Mucosa of descending colon (tissue), 3 donors: ENCODE data around the gene ZFAND2A. TPM values are rescaled to one million over a fixed set of nuclear protein-coding genes. Genes with fewer than 3 reads are reported as not detected.

ENCODE experiments used
- ATAC-seq: fragments of 200-7000 bp; cut with Tn5 transposase; one replicate; pipeline ENCODE4 v1.9.1; 2020; ENCODE audit warnings: mild to moderate bottlenecking, moderate library complexity
- DNase-seq, 3 donors: peaks; one replicate each; pipeline ENCODE4 v3.0.0-alpha.2; 2020
- H3K36me3 ChIP-seq: fragments of 200-600 bp; one replicate; pipeline ENCODE4 v1.8.0; 2021; ENCODE audit warnings: low read depth, mild to moderate bottlenecking
- H3K4me1 ChIP-seq: fragments of 200-600 bp; one replicate; pipeline ENCODE4 v1.8.0; 2021; ENCODE audit warnings: low read depth, mild to moderate bottlenecking
- H3K4me3 ChIP-seq: fragments of 200-600 bp; one replicate; pipeline ENCODE4 v1.8.0; 2021; ENCODE audit warnings: mild to moderate bottlenecking
- H3K9me3 ChIP-seq: fragments of 200-600 bp; one replicate; pipeline ENCODE4 v1.8.0; 2021; ENCODE audit warnings: mild to moderate bottlenecking
- intact Hi-C, 2 donors: fragments of 100-400 bp; cut with DNase I in 1 of 2; cut with micrococcal nuclease in 1 of 2; formaldehyde crosslinking; loops; one replicate each; pipeline versions ENCODE4 v1.11.0 to v1.11.1; 2022; cut with DNase I, micrococcal nuclease
- total RNA-seq, 3 donors: library from RNA; stranded (reverse); fragmentation: NEBNext Ultra II Directional in 2 of 3; extraction: Animal tissue kit (Norgen Biotek cat#: 25700) in 2 of 3; gene quantifications; one replicate each; pipeline versions ENCODE4 v1.2.1 to v1.2.4, GENCODE V29; 2021 to 2023
- TF ChIP-seq, protein P1 (sequence below): fragments of 200-600 bp; IDR thresholded peaks from one replicate; pipeline ENCODE4 v1.8.0; 2022; ENCODE audit warnings: antibody characterized with exemption, mild to moderate bottlenecking
- donor health status: DM: no; HTN: no; CAD: no; lungs with moderate emphysema.
- donor health status: DM: no; HTN: no; CAD: no.
- donor health status: DM: no; HTN: yes; CAD: no.

ZFAND2A gene
- total RNA-seq, 3 donors from 2014 or later, result 39.3 to 49.9 (median 45.3) TPM

DNA sequence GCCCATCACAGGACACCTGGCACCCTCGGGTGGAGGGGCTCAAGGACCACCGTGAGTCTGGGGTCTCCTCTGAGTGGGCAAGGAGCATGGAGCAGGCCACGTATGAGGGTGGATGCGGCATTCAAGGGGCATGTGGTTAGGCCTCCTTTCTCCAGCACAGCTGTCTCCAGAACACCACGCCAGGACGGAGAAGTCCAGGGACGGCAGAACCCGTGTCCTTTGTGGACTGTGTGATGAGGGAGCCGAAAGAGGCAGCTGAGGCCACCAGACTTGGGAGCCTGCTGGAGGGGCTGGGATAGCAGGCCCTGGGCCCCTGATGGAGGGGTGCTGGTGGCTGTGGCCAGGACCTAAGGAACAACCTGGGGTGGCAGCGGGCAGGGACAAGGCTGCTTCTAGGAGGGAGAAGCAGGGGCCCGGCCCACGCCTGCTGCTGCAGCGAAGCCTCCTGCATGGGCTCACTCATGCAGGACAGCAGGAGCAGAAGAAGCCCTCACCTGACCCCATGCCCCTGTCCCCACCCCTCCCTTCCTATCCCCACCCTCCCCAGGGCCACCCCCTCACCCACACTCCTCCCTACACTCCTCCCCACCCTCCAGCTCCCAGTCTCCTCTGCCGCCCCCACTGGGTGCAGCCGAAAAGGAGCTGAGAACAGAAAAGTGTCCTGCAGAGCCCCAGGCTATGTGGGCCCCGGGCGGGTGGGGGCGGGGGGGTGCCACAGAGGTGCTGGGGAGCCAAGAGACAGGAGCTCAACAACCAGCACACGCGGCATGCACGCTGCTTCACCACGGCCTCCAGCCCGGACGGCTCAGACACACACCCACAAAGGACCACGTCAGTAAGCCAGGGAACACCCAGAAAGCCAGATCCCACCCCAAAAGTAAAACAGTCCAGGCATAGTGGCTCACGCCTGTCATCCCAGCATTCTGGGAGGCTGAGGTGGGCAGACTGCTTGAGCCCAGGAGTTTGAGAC, 29.7 kb downstream of the ZFAND2A start:
- no peak for ATAC-seq
- no peaks in the 10 kb centered on the region for H3K4me1 ChIP-seq
- TF ChIP-seq, protein P1, sequence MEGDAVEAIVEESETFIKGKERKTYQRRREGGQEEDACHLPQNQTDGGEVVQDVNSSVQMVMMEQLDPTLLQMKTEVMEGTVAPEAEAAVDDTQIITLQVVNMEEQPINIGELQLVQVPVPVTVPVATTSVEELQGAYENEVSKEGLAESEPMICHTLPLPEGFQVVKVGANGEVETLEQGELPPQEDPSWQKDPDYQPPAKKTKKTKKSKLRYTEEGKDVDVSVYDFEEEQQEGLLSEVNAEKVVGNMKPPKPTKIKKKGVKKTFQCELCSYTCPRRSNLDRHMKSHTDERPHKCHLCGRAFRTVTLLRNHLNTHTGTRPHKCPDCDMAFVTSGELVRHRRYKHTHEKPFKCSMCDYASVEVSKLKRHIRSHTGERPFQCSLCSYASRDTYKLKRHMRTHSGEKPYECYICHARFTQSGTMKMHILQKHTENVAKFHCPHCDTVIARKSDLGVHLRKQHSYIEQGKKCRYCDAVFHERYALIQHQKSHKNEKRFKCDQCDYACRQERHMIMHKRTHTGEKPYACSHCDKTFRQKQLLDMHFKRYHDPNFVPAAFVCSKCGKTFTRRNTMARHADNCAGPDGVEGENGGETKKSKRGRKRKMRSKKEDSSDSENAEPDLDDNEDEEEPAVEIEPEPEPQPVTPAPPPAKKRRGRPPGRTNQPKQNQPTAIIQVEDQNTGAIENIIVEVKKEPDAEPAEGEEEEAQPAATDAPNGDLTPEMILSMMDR, result no peak
- no peak overlapping the region for H3K4me3 ChIP-seq
- no peaks in the 10 kb centered on the region for H3K9me3 ChIP-seq
- intact Hi-C loops, result no loop called here
- no peaks in the 10 kb centered on the region for H3K36me3 ChIP-seq
- peak in 1 of 3 donors; percentile 36 for DNase-seq

DNA sequence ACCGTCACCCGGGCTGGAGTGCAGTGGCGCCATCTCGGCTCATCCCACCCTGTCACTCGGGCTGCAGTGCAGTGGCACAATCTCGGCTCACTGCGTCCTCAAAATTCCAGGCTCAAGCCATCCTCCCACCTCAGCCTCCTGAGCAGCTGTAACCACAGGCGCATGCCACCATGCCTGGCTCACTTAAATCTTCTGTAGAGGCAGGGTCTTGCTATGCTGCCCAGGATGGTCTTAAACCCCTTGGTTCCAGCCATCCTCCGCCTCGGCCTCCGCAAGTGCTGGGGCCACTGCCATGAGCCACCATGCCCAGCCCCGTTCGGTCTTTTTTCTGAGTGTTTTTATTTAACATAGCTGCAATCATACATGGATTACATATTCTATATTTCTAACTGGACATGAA, 30.6 kb downstream of the ZFAND2A start:
- DNase-seq, result peak in 1 of 3 donors; percentile 22
- Histone ChIP-seq H3K9me3 (no peaks in the 10 kb centered on the region), H3K36me3 (no peaks in the 10 kb centered on the region), H3K4me3 (no peak overlapping the region), H3K4me1 (no peaks in the 10 kb centered on the region)
- intact Hi-C loops, result no loop called here
- no peak for ATAC-seq
- TF ChIP-seq, protein P1, result no peak

DNA sequence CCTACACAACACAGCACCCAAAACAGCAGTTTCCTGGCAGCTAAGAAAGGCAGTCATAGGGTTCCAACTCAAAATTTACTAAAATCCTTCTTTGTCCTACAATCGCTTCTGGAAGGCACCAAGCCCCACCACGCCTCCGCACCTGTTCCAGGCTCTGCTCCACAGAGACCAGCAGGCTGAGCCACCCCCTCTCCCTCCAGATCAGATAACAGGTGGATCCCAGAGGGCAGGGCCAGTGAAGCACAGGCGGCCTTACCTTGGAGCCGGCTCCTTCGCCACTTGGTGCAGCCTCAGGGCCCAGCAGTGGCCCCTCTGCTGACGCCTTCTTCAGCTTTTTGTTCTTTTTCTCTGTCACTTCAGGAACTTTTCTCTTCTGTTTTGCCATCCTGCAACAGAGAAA, 33.0 kb downstream of the ZFAND2A start:
- Histone ChIP-seq H3K4me3 (no peak overlapping the region), H3K36me3 (no peaks in the 10 kb centered on the region), H3K9me3 (no peaks in the 10 kb centered on the region), H3K4me1 (no peaks in the 10 kb centered on the region)
- DNase-seq, result peak in 1 of 3 donors; percentile 34
- intact Hi-C loops, result no loop called here
- ATAC-seq, result no peak
- TF ChIP-seq, protein P1, result no peak

DNA sequence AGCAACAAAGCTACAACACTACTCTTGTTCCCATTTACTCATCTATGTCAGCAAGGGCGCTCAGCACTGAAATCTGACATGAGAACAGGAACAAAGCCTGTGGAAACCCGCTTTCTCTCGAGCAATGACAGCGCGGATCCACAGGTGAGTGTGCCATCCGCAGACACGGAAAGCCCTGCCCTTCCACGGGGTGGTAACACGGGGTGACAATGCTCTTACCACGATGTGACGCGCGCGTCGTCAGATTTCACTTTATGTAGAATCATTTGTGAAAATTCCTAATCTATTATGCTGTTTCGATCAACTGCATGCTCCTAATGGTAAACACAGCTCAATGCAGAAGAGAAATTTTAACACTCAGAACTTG, 34.4 kb downstream of the ZFAND2A start:
- Histone ChIP-seq H3K4me1 (no peaks in the 10 kb centered on the region), H3K9me3 (no peaks in the 10 kb centered on the region), H3K4me3 (no peak overlapping the region), H3K36me3 (no peaks in the 10 kb centered on the region)
- intact Hi-C loops, result no loop called here
- DNase-seq (peak in 1 of 3 donors; percentile 31), ATAC-seq (no peak)
- TF ChIP-seq, protein P1, result no peak

DNA sequence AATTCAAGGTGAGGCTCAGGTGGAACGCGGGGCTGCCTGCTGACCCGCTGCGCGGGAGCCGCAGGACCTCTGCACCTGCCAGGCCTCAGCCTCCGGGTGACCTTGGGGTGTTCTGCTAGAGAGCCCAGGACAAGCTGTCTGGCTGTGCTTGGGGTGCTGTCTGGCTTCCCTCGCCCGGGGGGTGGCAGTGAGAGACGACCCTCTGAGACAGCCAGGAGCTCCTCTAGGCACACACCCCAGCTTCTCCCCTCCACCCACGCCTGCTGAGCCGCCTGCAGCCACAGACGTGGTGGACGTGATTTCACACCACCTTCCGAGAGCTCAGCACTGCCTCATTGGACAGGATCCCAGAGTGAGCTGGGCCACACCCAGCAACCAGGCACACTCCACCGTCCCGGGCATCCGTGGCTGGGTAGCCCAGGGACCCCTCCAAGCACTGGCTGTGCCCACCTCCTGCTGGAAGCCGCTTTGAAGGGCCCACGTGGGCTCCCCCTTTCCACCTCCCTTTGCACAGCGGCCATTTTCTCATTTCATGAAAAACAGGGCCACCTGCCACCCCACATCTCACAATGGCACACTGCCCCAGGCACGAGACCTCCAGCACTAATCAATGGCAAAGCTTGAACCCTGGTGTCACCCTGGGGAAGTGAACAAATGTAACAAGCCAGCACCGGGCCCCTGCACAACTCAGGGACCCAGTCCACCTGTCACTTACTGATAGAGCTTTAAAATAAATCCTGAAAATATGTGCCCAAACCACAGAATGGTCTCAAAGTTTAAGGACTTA, 35.0 kb downstream of the ZFAND2A start:
- no peaks in the 10 kb centered on the region for H3K4me1 ChIP-seq
- peak; percentile 42 for ATAC-seq
- peak in 1 of 3 donors; percentile 45 for DNase-seq
- TF ChIP-seq, protein P1, result no peak
- H3K9me3 ChIP-seq, result no peaks in the 10 kb centered on the region
- intact Hi-C loops, result no loop called here
- H3K36me3 ChIP-seq, result no peaks in the 10 kb centered on the region
- no peak overlapping the region for H3K4me3 ChIP-seq
